Loucy (cell line): ENCODE results near the gene ENO4.

ENCODE experiments used
- CTCF ChIP-seq: fragments of 200-600 bp; sonication (generic); conservative IDR thresholded peaks from 2 replicates; pipeline ENCODE4 v1.5.1; 2014; ENCODE audit warnings: mild to moderate bottlenecking, antibody characterized with exemption, low read length
- EZH2phosphoT487 ChIP-seq: fragments of 200-600 bp; IDR thresholded peaks from 2 replicates; pipeline ENCODE4 v1.6.1; 2018; ENCODE audit warnings: antibody characterized with exemption, mild to moderate bottlenecking, moderate library complexity, borderline replicate concordance

- no peak for TF ChIP-seq CTCF
- TF ChIP-seq EZH2phosphoT487 = no peak
Observed at GRCh38 chr10:116831790-116832189, 17.5 kb upstream of the ENO4 start.
